ENCODE measurements around the gene NDUFB1.

GRCh38 chr14:92088494-92088893 lies 33.0 kb downstream of the NDUFB1 start:
- TF ChIP-seq POLR2A (IDR thresholded peaks at IDR 0.05): no peak
- no peak for TF ChIP-seq CTCF (IDR thresholded peaks at IDR 0.05)
- no peak for TF ChIP-seq EP300 (IDR thresholded peaks at IDR 0.05)
